ENCODE measurements around the gene FUT3. TPM values are rescaled to one million over a fixed set of nuclear protein-coding genes. Genes with fewer than 3 reads are reported as not detected.

FUT3 gene
- total and polyA plus RNA-seq, 2 experiments from 2014 or later: 0.45 TPM; not detected in 1

- Histone ChIP-seq H3K36me3 (replicated peaks; ENCODE audit: insufficient read depth, low read depth) (no peaks in the 10 kb centered on the region), H3K4me1 (ENCODE audit: insufficient read depth) (peaks cover 18% of the 10 kb centered on the region), H3K9me3 (ENCODE audit: low read depth) (no peaks in the 10 kb centered on the region), H3K79me2 (no peaks in the 10 kb centered on the region), H4K20me1 (ENCODE audit: insufficient read depth, poor library complexity, severe bottlenecking) (no peaks in the 10 kb centered on the region), H2AFZ (no peak overlapping the region), H3K27ac (peak overlapping the region; percentile 48), H3K4me3 (no peak overlapping the region), H3K27me3 (no peaks in the 10 kb centered on the region), H3K4me2 (peak overlapping the region; percentile 96), H3K9me2 (replicated peaks; ENCODE audit: insufficient read depth) (no peaks in the 10 kb centered on the region)
- no peak for TF ChIP-seq EZH2 (IDR thresholded peaks at IDR 0.05; ENCODE audit: borderline replicate concordance)
- no peak for TF ChIP-seq EZH2phosphoT487 (IDR thresholded peaks at IDR 0.05; ENCODE audit: low read depth, severe bottlenecking, unreplicated experiment)
- TF ChIP-seq, protein P1, sequence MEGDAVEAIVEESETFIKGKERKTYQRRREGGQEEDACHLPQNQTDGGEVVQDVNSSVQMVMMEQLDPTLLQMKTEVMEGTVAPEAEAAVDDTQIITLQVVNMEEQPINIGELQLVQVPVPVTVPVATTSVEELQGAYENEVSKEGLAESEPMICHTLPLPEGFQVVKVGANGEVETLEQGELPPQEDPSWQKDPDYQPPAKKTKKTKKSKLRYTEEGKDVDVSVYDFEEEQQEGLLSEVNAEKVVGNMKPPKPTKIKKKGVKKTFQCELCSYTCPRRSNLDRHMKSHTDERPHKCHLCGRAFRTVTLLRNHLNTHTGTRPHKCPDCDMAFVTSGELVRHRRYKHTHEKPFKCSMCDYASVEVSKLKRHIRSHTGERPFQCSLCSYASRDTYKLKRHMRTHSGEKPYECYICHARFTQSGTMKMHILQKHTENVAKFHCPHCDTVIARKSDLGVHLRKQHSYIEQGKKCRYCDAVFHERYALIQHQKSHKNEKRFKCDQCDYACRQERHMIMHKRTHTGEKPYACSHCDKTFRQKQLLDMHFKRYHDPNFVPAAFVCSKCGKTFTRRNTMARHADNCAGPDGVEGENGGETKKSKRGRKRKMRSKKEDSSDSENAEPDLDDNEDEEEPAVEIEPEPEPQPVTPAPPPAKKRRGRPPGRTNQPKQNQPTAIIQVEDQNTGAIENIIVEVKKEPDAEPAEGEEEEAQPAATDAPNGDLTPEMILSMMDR (IDR thresholded peaks at IDR 0.05; ENCODE audit: poor library complexity): peak; percentile 13
- WGBS (ENCODE audit: low lambda C conversion rate, missing lambda C conversion rate): 45% methylated on average over 24 of the region's 24 CpGs
- peak; percentile 78 for DNase-seq (ENCODE audit: low spot score)
Observed at GRCh38 chr19:5826531-5827341, 24.5 kb downstream of the FUT3 start.

DNA sequence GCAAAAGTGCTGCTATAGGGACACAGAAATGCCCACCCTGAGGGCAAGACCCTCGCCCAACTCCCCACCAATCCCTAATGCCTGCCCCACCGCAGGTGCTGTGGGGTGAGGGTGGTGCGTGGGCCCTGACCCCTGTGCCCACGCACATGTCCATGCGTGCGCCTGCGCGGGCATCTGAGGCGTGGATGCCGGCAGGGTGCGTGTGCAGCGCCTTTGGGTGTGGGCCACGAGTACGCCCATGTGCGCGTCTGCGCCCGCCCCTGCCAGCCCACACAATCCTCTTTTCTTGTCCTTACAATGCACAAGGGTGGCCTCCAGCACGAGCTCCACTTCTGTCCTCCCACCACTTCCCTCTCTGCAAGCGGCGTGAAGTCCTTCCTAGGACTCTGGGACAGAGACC is 26.1 kb downstream of the FUT3 start:
- H3K4me2 ChIP-seq: no peak overlapping the region
- DNase-seq (ENCODE audit: low spot score): no peak
- no peaks in the 10 kb centered on the region for H3K79me2 ChIP-seq
- no peak overlapping the region for H3K4me3 ChIP-seq
- H2AFZ ChIP-seq: no peak overlapping the region
- H4K20me1 ChIP-seq (ENCODE audit: insufficient read depth, poor library complexity, severe bottlenecking): no peaks in the 10 kb centered on the region
- H3K4me1 ChIP-seq (ENCODE audit: insufficient read depth): peaks cover 18% of the 10 kb centered on the region
- no peak overlapping the region for H3K27ac ChIP-seq
- WGBS (ENCODE audit: low lambda C conversion rate, missing lambda C conversion rate): 95% methylated on average over 21 of the region's 21 CpGs
- H3K9me3 ChIP-seq (ENCODE audit: low read depth): no peaks in the 10 kb centered on the region
- no peaks in the 10 kb centered on the region for H3K36me3 ChIP-seq (replicated peaks; ENCODE audit: insufficient read depth, low read depth)
- H3K9me2 ChIP-seq (replicated peaks; ENCODE audit: insufficient read depth): no peaks in the 10 kb centered on the region
- H3K27me3 ChIP-seq: no peaks in the 10 kb centered on the region
- TF ChIP-seq EZH2phosphoT487 (IDR thresholded peaks at IDR 0.05; ENCODE audit: low read depth, severe bottlenecking, unreplicated experiment) (no peak), EZH2 (IDR thresholded peaks at IDR 0.05; ENCODE audit: borderline replicate concordance) (no peak)
- TF ChIP-seq, protein P1 (IDR thresholded peaks at IDR 0.05; ENCODE audit: poor library complexity): no peak

- TF ChIP-seq EZH2 (IDR thresholded peaks at IDR 0.05; ENCODE audit: borderline replicate concordance) (no peak), EZH2phosphoT487 (IDR thresholded peaks at IDR 0.05; ENCODE audit: low read depth, severe bottlenecking, unreplicated experiment) (no peak)
- TF ChIP-seq, protein P1 (IDR thresholded peaks at IDR 0.05; ENCODE audit: poor library complexity): no peak
- Histone ChIP-seq H3K27me3 (no peaks in the 10 kb centered on the region), H3K9me3 (ENCODE audit: low read depth) (no peaks in the 10 kb centered on the region), H2AFZ (no peak overlapping the region), H4K20me1 (ENCODE audit: insufficient read depth, poor library complexity, severe bottlenecking) (no peaks in the 10 kb centered on the region), H3K4me1 (ENCODE audit: insufficient read depth) (peaks cover 15% of the 10 kb centered on the region), H3K36me3 (replicated peaks; ENCODE audit: insufficient read depth, low read depth) (no peaks in the 10 kb centered on the region), H3K27ac (no peak overlapping the region), H3K4me2 (no peak overlapping the region), H3K4me3 (no peak overlapping the region), H3K9me2 (replicated peaks; ENCODE audit: insufficient read depth) (no peaks in the 10 kb centered on the region), H3K79me2 (no peaks in the 10 kb centered on the region)
- 93% methylated on average over 9 of the region's 10 CpGs for WGBS (ENCODE audit: low lambda C conversion rate, missing lambda C conversion rate)
- no peak for DNase-seq (ENCODE audit: low spot score)
Observed at GRCh38 chr19:5824751-5825150, 26.5 kb downstream of the FUT3 start.
